ENCODE data around the gene FUT7. TPM values are rescaled to one million over a fixed set of nuclear protein-coding genes. Genes with fewer than 3 reads are reported as not detected.
A peak's percentile ranks its signal among the peaks of the same experiment; 100 is the strongest.

Gene FUT7
- total RNA-seq, 4 donors from 2014 or later = 0.19 to 3.6 (median 0.31) TPM; not detected in 1

GRCh38 chr9:137070201-137070905 lies 38.5 kb upstream of the FUT7 start, which contains the start of gene SAPCD2:
Gene SAPCD2 (minus strand): TSS chr9:137070557. CDS start chr9:137070460, 97 bp downstream.
- DNase-seq (ENCODE audit: low spot score) = peak; percentile 45
- no peak for TF ChIP-seq CTCF (IDR thresholded peaks at IDR 0.05)
- ATAC-seq (ENCODE audit: low FRiP score) = peak; percentile 82

- DNase-seq (ENCODE audit: low spot score) (no peak), ATAC-seq (ENCODE audit: low FRiP score) (no peak)
- no peak for TF ChIP-seq CTCF (IDR thresholded peaks at IDR 0.05)
Observed at GRCh38 chr9:137069508-137070091, 37.7 kb upstream of the FUT7 start.

- DNase-seq (ENCODE audit: low spot score) (no peak), ATAC-seq (ENCODE audit: low FRiP score) (no peak)
- TF ChIP-seq CTCF (IDR thresholded peaks at IDR 0.05) = no peak
Observed at GRCh38 chr9:137068539-137069507, 36.9 kb upstream of the FUT7 start.

- TF ChIP-seq CTCF (IDR thresholded peaks at IDR 0.05) = peak in 1 of 3 donors; percentile 45
- DNase-seq (ENCODE audit: low spot score) (no peak), ATAC-seq (ENCODE audit: low FRiP score) (peak; percentile 51)
Observed at GRCh38 chr9:137067860-137068538, 36.1 kb upstream of the FUT7 start.

GRCh38 chr9:137066096-137066861 lies 34.4 kb upstream of the FUT7 start:
- no peak for TF ChIP-seq CTCF (IDR thresholded peaks at IDR 0.05)
- ATAC-seq (ENCODE audit: low FRiP score) (no peak), DNase-seq (ENCODE audit: low spot score) (no peak)
